GM19438 (cell line): Measurements from ENCODE around the gene GPR119.
"Not testable (repeated sequence)": the region's sequence is repeated elsewhere in the genome, so short reads cannot be mapped to it uniquely, and the experiment has no call there.

Experiments used
- ATAC-seq: cut with Tn5 transposase; IDR thresholded peaks from one replicate; pipeline ENCODE4 v1.9.1; 2021; ENCODE audit warnings: low read depth; ENCODE audit not compliant: unreplicated experiment

The GPR119 gene

GRCh38 chrX:130385520-130385919 is at the start of gene GPR119:
TSS of gene GPR119 (minus strand) at chrX:130385674. CDS start at chrX:130385447, 227 bp downstream.
- no peak for ATAC-seq

- not testable (repeated sequence) for ATAC-seq
Observed at GRCh38 chrX:130429236-130429635, 43.8 kb upstream of the GPR119 start.

- ATAC-seq = no peak
Observed at GRCh38 chrX:130426531-130426930, 41.1 kb upstream of the GPR119 start.

GRCh38 chrX:130419263-130419662 is 33.8 kb upstream of the GPR119 start:
- ATAC-seq = no peak

- ATAC-seq = no peak
Observed at GRCh38 chrX:130418740-130419139, 33.3 kb upstream of the GPR119 start.

GRCh38 chrX:130418066-130418465 is 32.6 kb upstream of the GPR119 start:
- ATAC-seq = no peak

- ATAC-seq = no peak
Observed at GRCh38 chrX:130416785-130417184, 31.3 kb upstream of the GPR119 start.

- ATAC-seq = no peak
Observed at GRCh38 chrX:130415201-130415600, 29.7 kb upstream of the GPR119 start.

- no peak for ATAC-seq
Observed at GRCh38 chrX:130414800-130415199, 29.3 kb upstream of the GPR119 start.

GRCh38 chrX:130413415-130413814 is 27.9 kb upstream of the GPR119 start:
- ATAC-seq = no peak

- ATAC-seq = no peak
Observed at GRCh38 chrX:130402208-130402684, 16.8 kb upstream of the GPR119 start.

GRCh38 chrX:130401415-130402207 is 16.1 kb upstream of the GPR119 start, which contains the start of gene RBMX2:
TSS of gene RBMX2 (plus strand) at chrX:130401987. CDS start at chrX:130402033, 46 bp downstream.
- ATAC-seq = peak; percentile 88

- no peak for ATAC-seq
Observed at GRCh38 chrX:130395341-130395740, 9.9 kb upstream of the GPR119 start.

- no peak for ATAC-seq
Observed at GRCh38 chrX:130393451-130394074, 8.1 kb upstream of the GPR119 start.

GRCh38 chrX:130386408-130386808 is 934 bp upstream of the GPR119 start:
- ATAC-seq = no peak

GRCh38 chrX:130378024-130378669 is 7.3 kb downstream of the GPR119 start:
- no peak for ATAC-seq

- no peak for ATAC-seq
Observed at GRCh38 chrX:130376077-130376476, 9.4 kb downstream of the GPR119 start.

- not testable (repeated sequence) for ATAC-seq
Observed at GRCh38 chrX:130352050-130352449, 33.4 kb downstream of the GPR119 start.

GRCh38 chrX:130351567-130351966 is 33.9 kb downstream of the GPR119 start:
- no peak for ATAC-seq

- ATAC-seq = no peak
Observed at GRCh38 chrX:130347321-130347720, 38.2 kb downstream of the GPR119 start.

GRCh38 chrX:130343411-130343810 is 42.1 kb downstream of the GPR119 start:
- no peak for ATAC-seq
